HepG2 (cell line): ENCODE data around the gene IGFALS. TPM values are rescaled to one million over a fixed set of nuclear protein-coding genes. Genes with fewer than 3 reads are reported as not detected.

Experiments
- CCAR2 ChIP-seq: fragments of 200-400 bp; formaldehyde crosslinking; optimal IDR thresholded peaks from 2 replicates; pipeline ENCODE3; 2018; ENCODE audit warnings: low read depth, mild to moderate bottlenecking, low read length, moderate library complexity
- FOXA3 ChIP-seq: IDR thresholded peaks from 2 replicates; pipeline ENCODE4 v1.6.1; 2016; ENCODE audit warnings: missing genetic modification reagents, missing compliant biosample characterization
- GABPB1 ChIP-seq: IDR thresholded peaks from 2 replicates; pipeline ENCODE4 v1.6.1; 2016; ENCODE audit warnings: mild to moderate bottlenecking, missing genetic modification reagents, moderate library complexity, missing compliant biosample characterization
- KLF11 ChIP-seq: IDR thresholded peaks from 2 replicates; pipeline ENCODE4 v1.6.1; 2016; ENCODE audit warnings: missing compliant biosample characterization
- MED1 ChIP-seq: sonication (generic); formaldehyde crosslinking; IDR thresholded peaks from 2 replicates; pipeline ENCODE4 v1.4.0; 2020; ENCODE audit warnings: missing genetic modification reagents
- NFE2L2 ChIP-seq: fragments of 150-350 bp; IDR thresholded peaks from 2 replicates; pipeline ENCODE4 v1.6.1; 2014; ENCODE audit warnings: low read length
- NONO ChIP-seq, 2 experiments: fragments of 450-650 bp in 1 of 2; sonication (generic) in 1 of 2; formaldehyde crosslinking in 1 of 2; IDR thresholded peaks in 1 of 2; conservative IDR thresholded peaks in 1 of 2; 2 replicates each; pipeline versions ENCODE4 v1.6.1 to v1.8.0; 2017 to 2022; ENCODE audit warnings: mild to moderate bottlenecking in 1 of 2, missing genetic modification reagents in 1 of 2, moderate library complexity in 1 of 2
- PPARG ChIP-seq: conservative IDR thresholded peaks from 2 replicates; pipeline ENCODE4 v1.6.1; 2016; ENCODE audit warnings: missing biosample characterization, missing genetic modification reagents
- SOX5 ChIP-seq: IDR thresholded peaks from 2 replicates; pipeline ENCODE4 v1.6.1; 2016; ENCODE audit warnings: borderline replicate concordance
- polyA plus RNA-seq, 8 experiments: library from polyadenylated mRNA; depleted of rRNA in 3 of 8; stranded (reverse) in 7 of 8; unstranded in 1 of 8; fragments of >200 nt; fragmentation: Illumina TruSeq in 4 of 8; extraction: Trizol in 4 of 8; gene quantifications; 2 replicates each; pipeline versions ENCODE4 v1.2.1 to v1.2.3, GENCODE V29; 2011 to 2016; ENCODE audit warnings: low read depth in 4 of 8, missing spikeins in 1 of 8, mixed read lengths in 1 of 8; ENCODE audit not compliant: insufficient read depth in 1 of 8
- total RNA-seq, 5 experiments: library from RNA; depleted of rRNA; stranded (reverse); fragments of >200 nt; fragmentation: Illumina TruSeq; extraction: Trizol; gene quantifications; 2 replicates each; pipeline ENCODE4 v1.2.3, GENCODE V29; 2016; ENCODE audit warnings: low read depth in 1 of 5
- TF ChIP-seq, protein P1 (sequence below): sonication (generic); formaldehyde crosslinking; IDR thresholded peaks from 2 replicates; pipeline ENCODE4 v1.4.0; 2020; ENCODE audit warnings: missing genetic modification reagents, mild to moderate bottlenecking, borderline replicate concordance
- TF ChIP-seq, protein P2 (sequence below): sonication (generic); formaldehyde crosslinking; IDR thresholded peaks from one replicate; pipeline ENCODE4 v1.5.1; 2020; ENCODE audit warnings: mild to moderate bottlenecking, missing genetic modification reagents; ENCODE audit errors: not compliant biosample characterization

IGFALS gene
- total and polyA plus RNA-seq, 2 of the 13 experiments (the other 11 are each of a cell fraction or from before 2014, with no cell fraction given), result 0.34 to 2.4 TPM

DNA sequence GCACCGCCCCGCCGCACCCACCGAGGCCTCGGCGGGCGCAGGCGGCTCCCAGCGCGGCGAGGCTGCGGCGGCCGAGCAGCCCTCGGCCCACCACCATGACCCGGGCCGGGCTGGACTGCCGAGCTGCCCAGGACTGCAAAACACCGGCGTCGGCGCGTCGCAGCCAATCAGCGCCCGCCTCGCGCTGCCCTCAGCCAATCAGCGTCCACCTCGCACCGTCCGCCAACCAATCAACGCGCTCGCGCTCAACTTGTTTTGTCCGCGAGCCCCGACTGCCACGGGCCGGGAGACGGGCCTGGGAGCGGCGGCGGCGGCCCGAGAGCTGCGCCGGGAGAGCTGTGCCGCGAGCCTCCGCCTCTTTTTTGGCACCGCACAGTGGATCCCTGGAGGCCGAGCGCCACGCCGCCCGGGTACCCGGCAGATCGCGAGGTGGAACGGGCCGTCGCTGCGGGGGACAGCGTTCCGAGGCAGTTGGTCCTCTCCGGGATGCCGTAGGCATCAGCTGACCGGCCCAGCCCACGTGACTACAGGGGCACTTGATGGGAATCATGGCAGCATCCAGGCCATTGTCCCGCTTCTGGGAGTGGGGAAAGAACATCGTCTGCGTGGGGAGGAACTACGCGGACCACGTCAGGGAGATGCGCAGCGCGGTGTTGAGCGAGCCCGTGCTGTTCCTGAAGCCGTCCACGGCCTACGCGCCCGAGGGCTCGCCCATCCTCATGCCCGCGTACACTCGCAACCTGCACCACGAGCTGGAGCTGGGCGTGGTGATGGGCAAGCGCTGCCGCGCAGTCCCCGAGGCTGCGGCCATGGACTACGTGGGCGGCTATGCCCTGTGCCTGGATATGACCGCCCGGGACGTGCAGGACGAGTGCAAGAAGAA lies 33.4 kb upstream of the IGFALS start, which contains the start of the genes FAHD1 and HAGH (continued):
- TF ChIP-seq, protein P1, sequence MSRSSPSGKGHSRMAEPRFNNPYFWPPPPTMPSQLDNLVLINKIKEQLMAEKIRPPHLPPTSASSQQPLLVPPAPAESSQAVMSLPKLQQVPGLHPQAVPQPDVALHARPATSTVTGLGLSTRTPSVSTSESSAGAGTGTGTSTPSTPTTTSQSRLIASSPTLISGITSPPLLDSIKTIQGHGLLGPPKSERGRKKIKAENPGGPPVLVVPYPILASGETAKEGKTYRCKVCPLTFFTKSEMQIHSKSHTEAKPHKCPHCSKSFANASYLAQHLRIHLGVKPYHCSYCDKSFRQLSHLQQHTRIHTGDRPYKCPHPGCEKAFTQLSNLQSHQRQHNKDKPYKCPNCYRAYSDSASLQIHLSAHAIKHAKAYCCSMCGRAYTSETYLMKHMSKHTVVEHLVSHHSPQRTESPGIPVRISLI, result peak; percentile 70
- TF ChIP-seq FOXA3 (CRISPR knock-in tag) (peak; percentile 45; the same call in 1 of the 2 replicates), MED1 (peak; percentile 86), KLF11 (CRISPR knock-in tag) (no peak), PPARG (0 out of 2 replicates have a peak, but pooled peaks have one; percentile 10), CCAR2 (no peak), NFE2L2 (no peak), GABPB1 (CRISPR knock-in tag) (peak; percentile 87), SOX5 (CRISPR knock-in tag) (peak; percentile 51; the same call in 1 of the 2 replicates), NONO (IDR thresholded peaks at IDR 0.05) (no peak), NONO (CRISPR knock-in tag; conservative IDR thresholded peaks at IDR 0.05) (peak; percentile 90)
- TF ChIP-seq, protein P2, sequence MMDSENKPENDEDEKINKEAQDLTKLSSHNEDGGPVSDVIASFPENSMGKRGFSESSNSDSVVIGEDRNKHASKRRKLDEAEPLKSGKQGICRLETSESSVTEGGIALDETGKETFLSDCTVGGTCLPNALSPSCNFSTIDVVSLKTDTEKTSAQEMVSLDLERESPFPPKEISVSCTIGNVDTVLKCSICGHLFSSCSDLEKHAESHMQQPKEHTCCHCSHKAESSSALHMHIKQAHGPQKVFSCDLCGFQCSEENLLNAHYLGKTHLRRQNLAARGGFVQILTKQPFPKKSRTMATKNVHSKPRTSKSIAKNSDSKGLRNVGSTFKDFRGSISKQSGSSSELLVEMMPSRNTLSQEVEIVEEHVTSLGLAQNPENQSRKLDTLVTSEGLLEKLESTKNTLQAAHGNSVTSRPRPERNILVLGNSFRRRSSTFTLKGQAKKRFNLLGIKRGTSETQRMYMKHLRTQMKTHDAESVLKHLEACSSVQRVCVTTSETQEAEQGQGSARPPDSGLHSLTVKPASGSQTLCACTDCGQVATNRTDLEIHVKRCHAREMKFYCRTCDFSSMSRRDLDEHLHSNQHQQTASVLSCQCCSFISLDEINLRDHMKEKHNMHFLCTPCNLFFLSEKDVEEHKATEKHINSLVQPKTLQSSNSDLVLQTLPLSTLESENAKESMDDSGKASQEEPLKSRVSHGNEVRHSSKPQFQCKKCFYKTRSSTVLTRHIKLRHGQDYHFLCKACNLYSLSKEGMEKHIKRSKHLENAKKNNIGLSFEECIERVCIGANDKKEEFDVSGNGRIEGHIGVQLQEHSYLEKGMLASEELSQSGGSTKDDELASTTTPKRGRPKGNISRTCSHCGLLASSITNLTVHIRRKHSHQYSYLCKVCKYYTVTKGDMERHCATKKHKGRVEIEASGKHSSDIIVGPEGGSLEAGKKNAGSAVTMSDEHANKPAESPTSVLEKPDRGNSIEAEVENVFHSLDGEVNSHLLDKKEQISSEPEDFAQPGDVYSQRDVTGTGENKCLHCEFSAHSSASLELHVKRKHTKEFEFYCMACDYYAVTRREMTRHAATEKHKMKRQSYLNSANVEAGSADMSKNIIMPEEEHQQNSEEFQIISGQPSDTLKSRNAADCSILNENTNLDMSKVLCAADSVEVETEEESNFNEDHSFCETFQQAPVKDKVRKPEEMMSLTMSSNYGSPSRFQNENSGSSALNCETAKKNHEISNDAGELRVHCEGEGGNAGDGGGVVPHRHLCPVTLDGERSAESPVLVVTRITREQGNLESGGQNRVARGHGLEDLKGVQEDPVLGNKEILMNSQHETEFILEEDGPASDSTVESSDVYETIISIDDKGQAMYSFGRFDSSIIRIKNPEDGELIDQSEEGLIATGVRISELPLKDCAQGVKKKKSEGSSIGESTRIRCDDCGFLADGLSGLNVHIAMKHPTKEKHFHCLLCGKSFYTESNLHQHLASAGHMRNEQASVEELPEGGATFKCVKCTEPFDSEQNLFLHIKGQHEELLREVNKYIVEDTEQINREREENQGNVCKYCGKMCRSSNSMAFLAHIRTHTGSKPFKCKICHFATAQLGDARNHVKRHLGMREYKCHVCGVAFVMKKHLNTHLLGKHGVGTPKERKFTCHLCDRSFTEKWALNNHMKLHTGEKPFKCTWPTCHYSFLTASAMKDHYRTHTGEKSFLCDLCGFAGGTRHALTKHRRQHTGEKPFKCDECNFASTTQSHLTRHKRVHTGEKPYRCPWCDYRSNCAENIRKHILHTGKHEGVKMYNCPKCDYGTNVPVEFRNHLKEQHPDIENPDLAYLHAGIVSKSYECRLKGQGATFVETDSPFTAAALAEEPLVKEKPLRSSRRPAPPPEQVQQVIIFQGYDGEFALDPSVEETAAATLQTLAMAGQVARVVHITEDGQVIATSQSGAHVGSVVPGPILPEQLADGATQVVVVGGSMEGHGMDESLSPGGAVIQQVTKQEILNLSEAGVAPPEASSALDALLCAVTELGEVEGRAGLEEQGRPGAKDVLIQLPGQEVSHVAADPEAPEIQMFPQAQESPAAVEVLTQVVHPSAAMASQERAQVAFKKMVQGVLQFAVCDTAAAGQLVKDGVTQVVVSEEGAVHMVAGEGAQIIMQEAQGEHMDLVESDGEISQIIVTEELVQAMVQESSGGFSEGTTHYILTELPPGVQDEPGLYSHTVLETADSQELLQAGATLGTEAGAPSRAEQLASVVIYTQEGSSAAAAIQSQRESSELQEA, result peak; percentile 93
